T-helper 17 cell (primary cell): Measurements from ENCODE around the gene C4orf50. TPM values are rescaled to one million over a fixed set of nuclear protein-coding genes. Genes with fewer than 3 reads are reported as not detected.

ENCODE experiments used
- ATAC-seq: fragments of 150-1000 bp; cut with Tn5 transposase; 2 replicates; pipeline ENCODE4 v1.10.0; 2021; ENCODE audit warnings: mild to moderate bottlenecking, moderate library complexity
- DNase-seq, 3 donors: peaks; one replicate each; pipeline versions ENCODE4 v3.0.0 to v3.0.0-alpha.2; 2020 to 2021
- H3K9me3 ChIP-seq: one replicate; pipeline ENCODE4 v1.7.0; 2013; ENCODE audit warnings: low read length, mild to moderate bottlenecking; ENCODE audit not compliant: control insufficient read depth, poor library complexity, severe bottlenecking
- H3K27ac Mint-ChIP-seq: one replicate; pipeline ENCODE4 v1.8.0; 2022; ENCODE audit warnings: mild to moderate bottlenecking, moderate library complexity, mixed read lengths
- H3K27me3 Mint-ChIP-seq: one replicate; pipeline ENCODE4 v1.8.0; 2022; ENCODE audit warnings: mixed read lengths
- H3K36me3 Mint-ChIP-seq: one replicate; pipeline ENCODE4 v1.8.0; 2022; ENCODE audit warnings: low read depth, mixed read lengths
- H3K4me1 Mint-ChIP-seq: one replicate; pipeline ENCODE4 v1.8.0; 2022; ENCODE audit warnings: mild to moderate bottlenecking, mixed read lengths
- H3K4me3 Mint-ChIP-seq: one replicate; pipeline ENCODE4 v1.8.0; 2022; ENCODE audit warnings: mild to moderate bottlenecking, moderate library complexity, mixed read lengths
- total RNA-seq, 4 donors: library from RNA in 2 of 4; stranded (reverse) in 2 of 4; gene quantifications; one replicate each; pipeline ENCODE4 v1.2.3 and lab custom pipeline; 2022 to 2026

C4orf50 gene
- total RNA-seq, 2 donors from 2014 or later: 0.87 to 2.3 TPM

DNA sequence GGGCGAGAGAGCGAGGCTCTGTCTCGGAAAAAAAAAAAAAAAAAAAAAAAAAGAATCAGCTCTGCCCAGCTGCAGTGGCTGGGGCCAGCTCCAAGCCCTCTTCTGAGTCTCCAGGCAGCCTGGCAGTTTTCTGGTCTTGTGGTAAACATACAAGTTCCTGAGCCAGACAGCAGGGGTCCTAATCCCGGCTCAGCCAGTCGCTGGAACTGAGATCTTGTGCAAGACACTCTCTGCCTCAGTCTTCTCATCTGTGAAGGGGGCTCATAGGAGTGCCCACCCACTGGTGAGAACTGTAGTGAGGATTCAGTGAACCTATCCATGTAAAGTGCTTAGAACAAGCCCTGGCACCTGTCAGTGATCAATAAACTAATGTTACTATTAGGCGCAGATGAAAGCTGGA lies 41.8 kb downstream of the C4orf50 start:
- H3K27ac Mint-ChIP-seq: no peak overlapping the region
- DNase-seq: no peak

DNA sequence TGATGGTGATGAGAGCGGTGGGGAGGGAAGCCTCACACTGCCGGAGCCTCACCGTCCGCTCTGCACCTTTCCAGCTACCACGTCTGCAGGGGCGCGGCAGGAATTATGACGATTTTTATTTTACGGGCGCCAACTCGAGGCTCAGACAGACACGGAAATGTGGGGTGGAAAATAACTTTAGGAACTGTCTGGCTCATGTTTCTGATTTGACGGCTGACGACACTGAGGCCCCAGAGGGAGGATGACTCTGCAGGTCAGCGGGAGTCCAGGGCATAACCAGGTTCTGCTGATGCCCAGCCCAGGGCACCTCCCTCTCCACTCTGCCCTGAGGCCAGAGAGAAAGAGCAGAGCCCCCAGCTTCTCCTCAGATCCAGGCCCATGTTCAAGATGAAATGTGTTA lies 43.9 kb downstream of the C4orf50 start:
- Mint-ChIP-seq H3K36me3 (peaks cover 3% of the 10 kb centered on the region), H3K4me1 (peaks cover 2% of the 10 kb centered on the region), H3K27me3 (peaks cover 31% of the 10 kb centered on the region), H3K27ac (peak overlapping the region; percentile 4), H3K4me3 (no peak overlapping the region)
- no peak for DNase-seq
- H3K9me3 ChIP-seq: no peaks in the 10 kb centered on the region
- no peak for ATAC-seq

More for the DNA sequence above, 41.8 kb downstream of the C4orf50 start:
- Mint-ChIP-seq H3K4me1 (no peaks in the 10 kb centered on the region), H3K4me3 (no peak overlapping the region), H3K36me3 (peaks cover 2% of the 10 kb centered on the region), H3K27me3 (peaks cover 32% of the 10 kb centered on the region)
- H3K9me3 ChIP-seq: no peaks in the 10 kb centered on the region
- ATAC-seq: no peak

DNA sequence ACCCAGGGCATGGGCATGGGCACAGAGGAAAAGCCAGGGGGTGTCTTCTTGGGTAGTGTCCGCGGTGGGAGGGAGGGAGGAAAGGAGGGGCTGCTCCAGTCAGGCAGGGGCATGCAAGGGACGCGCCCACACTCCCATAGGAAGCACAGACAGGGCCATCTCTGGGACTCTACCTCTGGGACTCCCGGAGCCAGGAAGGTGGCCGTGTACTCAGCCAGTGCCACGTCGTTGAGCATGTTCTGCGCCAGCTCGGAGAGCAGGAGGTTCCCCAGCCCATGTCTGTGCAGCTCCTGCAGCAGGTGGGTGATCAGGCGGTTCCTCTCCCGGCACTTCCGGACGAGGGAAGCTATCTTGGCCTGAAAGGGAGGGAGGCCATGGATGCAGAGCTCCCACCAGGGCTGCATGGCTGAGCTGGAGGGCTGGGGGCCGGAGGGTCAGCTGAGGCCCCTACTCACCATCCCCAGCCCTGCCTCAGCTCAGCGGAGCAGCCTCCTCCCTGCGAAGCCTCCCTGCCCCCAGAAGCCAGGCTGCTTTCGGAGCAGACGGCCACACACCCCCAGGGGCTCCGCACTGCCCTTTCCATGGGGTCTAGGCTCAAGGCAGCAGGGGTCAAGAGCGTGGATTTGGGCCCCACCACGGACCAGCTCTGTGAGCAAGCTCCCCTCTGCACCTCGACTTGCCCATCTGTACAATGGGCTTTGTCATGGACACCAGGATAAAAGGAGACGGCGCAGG lies 44.6 kb downstream of the C4orf50 start:
- DNase-seq (no peak), ATAC-seq (no peak)
- no peak overlapping the region for H3K4me3 Mint-ChIP-seq
- peak overlapping the region; percentile 4 for H3K27ac Mint-ChIP-seq
- peaks cover 2% of the 10 kb centered on the region for H3K36me3 Mint-ChIP-seq
- no peaks in the 10 kb centered on the region for H3K9me3 ChIP-seq
- H3K27me3 Mint-ChIP-seq: peaks cover 28% of the 10 kb centered on the region
- peaks cover 2% of the 10 kb centered on the region for H3K4me1 Mint-ChIP-seq

DNA sequence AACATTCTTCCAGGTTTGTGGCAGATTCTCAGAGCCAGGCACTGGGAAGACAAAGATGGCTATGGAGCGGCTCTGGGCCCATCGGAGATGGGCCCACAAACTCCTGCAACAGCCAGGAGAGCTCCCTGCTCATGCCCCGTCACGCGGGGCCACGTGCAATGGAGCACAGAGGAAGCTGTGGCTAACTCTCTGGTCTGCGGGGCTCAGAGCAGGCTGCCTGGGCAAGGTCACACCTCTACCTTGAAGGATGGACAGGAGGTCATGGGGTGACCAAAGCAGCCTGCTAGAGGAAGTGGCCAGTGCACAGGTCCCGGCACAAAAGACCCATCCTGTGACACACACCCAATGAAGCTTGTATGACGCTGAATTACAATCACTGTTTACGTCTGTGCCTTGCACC lies 45.2 kb downstream of the C4orf50 start:
- H3K9me3 ChIP-seq: no peaks in the 10 kb centered on the region
- DNase-seq: no peak
- Mint-ChIP-seq H3K4me1 (peaks cover 2% of the 10 kb centered on the region), H3K27me3 (peaks cover 28% of the 10 kb centered on the region), H3K27ac (no peak overlapping the region), H3K4me3 (no peak overlapping the region), H3K36me3 (peaks cover 2% of the 10 kb centered on the region)
- no peak for ATAC-seq

DNA sequence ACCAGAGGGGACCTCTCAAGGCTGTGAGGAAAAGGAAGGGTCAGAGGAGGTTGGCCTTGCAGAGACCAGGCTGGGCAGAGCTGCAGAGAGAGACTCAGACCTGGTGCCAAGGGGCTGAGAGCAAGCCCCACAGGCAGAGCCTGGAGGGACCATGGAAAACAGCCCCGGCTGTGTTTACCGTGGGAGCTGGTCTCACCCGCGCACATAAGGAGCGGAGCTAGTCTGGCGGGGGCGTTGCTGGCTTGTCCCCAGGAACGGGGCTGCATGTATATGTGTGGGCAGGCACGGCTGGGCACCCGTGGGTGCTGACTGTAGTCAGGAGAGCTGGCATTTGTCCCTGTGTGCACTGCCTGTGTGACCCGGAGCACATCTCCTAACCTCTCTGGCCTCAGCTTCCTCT lies 45.7 kb downstream of the C4orf50 start:
- DNase-seq (no peak), ATAC-seq (no peak)
- no peak overlapping the region for H3K27ac Mint-ChIP-seq
- peaks cover 27% of the 10 kb centered on the region for H3K27me3 Mint-ChIP-seq
- H3K9me3 ChIP-seq: no peaks in the 10 kb centered on the region
- H3K4me3 Mint-ChIP-seq: no peak overlapping the region
- H3K36me3 Mint-ChIP-seq: peaks cover 2% of the 10 kb centered on the region
- peaks cover 2% of the 10 kb centered on the region for H3K4me1 Mint-ChIP-seq

DNA sequence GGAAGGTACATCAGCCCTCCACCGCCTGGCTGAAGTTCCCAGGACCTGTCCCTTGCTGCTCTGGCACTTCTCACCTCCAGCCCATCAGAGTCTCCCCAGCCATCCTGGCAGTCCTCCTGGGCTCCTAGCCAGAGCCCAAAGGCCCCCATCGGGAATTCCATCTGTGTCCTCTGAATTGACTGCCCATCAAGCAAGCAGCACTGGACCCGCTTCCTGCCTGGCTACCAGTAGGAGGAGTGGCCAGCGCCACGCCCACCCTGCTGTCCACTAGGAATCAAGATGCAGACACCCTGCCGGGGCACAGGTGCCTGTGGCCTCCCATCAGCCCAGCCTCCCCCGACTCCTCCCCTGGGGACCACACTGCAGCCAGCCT lies 47.2 kb downstream of the C4orf50 start:
- no peak for ATAC-seq
- H3K27ac Mint-ChIP-seq: no peak overlapping the region
- no peak overlapping the region for H3K4me3 Mint-ChIP-seq
- H3K4me1 Mint-ChIP-seq: peaks cover 2% of the 10 kb centered on the region
- no peak for DNase-seq
- no peaks in the 10 kb centered on the region for H3K9me3 ChIP-seq
- H3K27me3 Mint-ChIP-seq: peaks cover 27% of the 10 kb centered on the region
- H3K36me3 Mint-ChIP-seq: peaks cover 2% of the 10 kb centered on the region

DNA sequence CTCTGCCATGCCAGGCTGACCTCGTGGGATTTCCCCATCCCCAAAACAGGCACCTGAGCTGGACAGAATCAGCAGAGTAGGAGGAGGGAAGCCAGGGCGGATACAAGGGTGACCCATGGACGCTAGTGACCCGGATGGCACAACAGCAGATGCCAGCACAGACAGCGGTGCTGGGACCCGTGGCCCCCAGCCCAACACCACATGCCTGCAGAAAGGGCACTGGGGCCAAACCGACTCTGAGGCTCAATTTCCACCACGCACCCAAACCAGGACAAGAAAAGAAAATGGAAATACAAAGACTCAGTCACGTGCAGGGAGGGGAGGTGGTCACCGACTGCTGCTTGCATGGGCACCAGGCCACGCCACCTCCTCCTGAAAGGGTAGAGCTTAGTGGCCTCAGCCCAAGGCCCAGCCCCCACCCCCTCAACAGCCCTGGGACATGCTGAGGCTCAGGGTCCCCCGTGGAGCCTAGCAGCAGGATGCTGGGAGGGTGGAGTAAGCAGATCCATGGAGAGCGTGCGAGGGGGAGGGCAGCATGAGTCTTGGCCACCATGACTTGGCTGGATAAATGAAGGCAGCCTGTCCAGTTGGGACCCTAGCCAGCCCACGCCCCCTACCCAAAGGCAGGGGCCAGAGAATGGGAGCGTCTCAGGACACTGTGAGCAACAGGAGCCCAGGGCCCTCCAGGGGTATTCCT lies 47.7 kb downstream of the C4orf50 start:
- H3K27me3 Mint-ChIP-seq: peaks cover 27% of the 10 kb centered on the region
- H3K9me3 ChIP-seq: no peaks in the 10 kb centered on the region
- H3K27ac Mint-ChIP-seq: no peak overlapping the region
- H3K4me1 Mint-ChIP-seq: peaks cover 2% of the 10 kb centered on the region
- DNase-seq (no peak), ATAC-seq (no peak)
- peaks cover 2% of the 10 kb centered on the region for H3K36me3 Mint-ChIP-seq
- no peak overlapping the region for H3K4me3 Mint-ChIP-seq

DNA sequence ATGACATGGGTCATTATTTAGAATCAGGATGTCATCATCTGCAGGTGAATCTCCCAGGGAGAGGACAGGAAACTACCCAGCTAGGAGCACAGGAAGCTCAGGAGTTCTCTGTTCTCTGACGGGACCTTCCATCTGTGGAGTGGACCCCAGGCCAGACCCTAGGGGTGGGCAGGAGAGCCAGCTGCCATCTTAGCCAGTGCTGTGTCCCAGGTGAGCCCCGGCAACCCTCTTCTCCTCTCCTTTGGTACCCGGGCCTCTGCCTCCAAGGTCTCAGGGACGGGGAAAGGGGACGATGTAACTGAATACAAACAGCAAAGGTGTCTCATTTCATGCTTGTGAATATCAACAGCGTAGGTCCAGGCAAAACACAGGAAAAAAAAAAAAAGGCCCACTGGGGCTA lies 48.5 kb downstream of the C4orf50 start:
- H3K4me3 Mint-ChIP-seq: no peak overlapping the region
- no peak for DNase-seq
- ATAC-seq: no peak
- peaks cover 2% of the 10 kb centered on the region for H3K36me3 Mint-ChIP-seq
- H3K27me3 Mint-ChIP-seq: peaks cover 27% of the 10 kb centered on the region
- no peaks in the 10 kb centered on the region for H3K9me3 ChIP-seq
- no peak overlapping the region for H3K27ac Mint-ChIP-seq
- H3K4me1 Mint-ChIP-seq: peaks cover 2% of the 10 kb centered on the region

DNA sequence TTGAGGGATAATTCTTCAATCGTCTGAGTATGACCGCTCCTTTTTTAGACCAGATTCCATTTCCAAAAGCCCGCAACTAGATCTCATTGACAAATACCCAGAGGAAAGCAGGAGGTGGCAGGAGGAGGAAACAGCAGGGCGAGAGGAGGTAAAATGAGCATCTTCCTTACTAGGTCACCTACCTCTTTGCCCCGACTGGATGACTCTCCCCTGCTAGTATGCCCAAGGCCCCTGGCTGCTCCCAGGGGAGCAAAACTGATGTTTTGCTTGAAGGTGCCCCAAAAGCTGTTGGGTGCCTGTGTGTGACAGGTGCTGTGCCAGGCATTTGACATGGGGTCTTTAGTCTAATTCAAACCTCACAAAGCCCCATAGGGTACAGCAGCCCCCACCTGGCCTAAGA lies 48.9 kb downstream of the C4orf50 start:
- Mint-ChIP-seq H3K27me3 (peaks cover 24% of the 10 kb centered on the region), H3K4me1 (peaks cover 2% of the 10 kb centered on the region), H3K27ac (no peak overlapping the region), H3K4me3 (no peak overlapping the region), H3K36me3 (peaks cover 2% of the 10 kb centered on the region)
- DNase-seq: no peak
- no peaks in the 10 kb centered on the region for H3K9me3 ChIP-seq
- no peak for ATAC-seq

DNA sequence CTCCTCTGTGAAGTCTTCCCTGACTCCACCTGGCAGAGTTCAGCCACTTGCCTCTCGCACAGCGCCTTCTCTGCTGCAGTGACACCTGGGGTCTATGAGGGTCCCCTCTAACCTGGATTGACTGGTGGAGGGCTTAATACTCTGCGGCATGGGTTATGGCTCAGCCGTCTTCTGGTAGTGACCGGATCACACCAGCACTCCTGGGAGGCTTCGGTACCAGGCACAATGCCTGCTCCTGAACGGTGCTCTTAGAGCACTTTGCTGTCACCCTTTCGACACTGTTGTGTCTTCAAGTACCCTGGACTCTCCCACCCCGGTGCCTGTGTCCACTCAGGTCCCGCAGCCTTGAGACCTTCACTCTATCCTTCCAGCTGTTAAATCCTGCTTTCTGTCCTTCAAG lies 50.0 kb downstream of the C4orf50 start:
- no peak overlapping the region for H3K4me3 Mint-ChIP-seq
- H3K27me3 Mint-ChIP-seq: peaks cover 28% of the 10 kb centered on the region
- H3K9me3 ChIP-seq: no peaks in the 10 kb centered on the region
- H3K4me1 Mint-ChIP-seq: peaks cover 2% of the 10 kb centered on the region
- H3K36me3 Mint-ChIP-seq: peaks cover 2% of the 10 kb centered on the region
- no peak overlapping the region for H3K27ac Mint-ChIP-seq
- ATAC-seq (no peak), DNase-seq (no peak)

DNA sequence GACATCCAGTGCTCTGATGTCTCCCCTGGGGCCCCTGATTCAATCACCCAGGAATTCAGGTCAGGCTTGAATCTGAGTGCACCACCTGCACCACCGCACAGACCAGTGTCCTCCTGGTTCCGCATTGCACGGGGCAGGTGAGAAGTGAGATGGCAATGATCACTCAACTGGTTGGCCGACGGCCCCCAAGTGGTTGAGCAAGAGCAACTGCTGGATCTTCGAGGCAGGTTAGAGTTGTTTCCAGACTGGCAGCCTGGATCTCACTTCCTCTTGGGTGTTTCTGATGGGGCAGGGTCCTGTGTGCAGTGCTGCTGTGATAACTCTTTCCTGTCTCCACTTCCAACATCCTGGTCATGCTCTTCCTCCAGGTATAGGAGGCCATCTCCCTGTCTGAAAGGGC lies 50.4 kb downstream of the C4orf50 start:
- H3K27ac Mint-ChIP-seq: no peak overlapping the region
- ATAC-seq: no peak
- peaks cover 2% of the 10 kb centered on the region for H3K36me3 Mint-ChIP-seq
- H3K27me3 Mint-ChIP-seq: peaks cover 28% of the 10 kb centered on the region
- no peak for DNase-seq
- H3K4me1 Mint-ChIP-seq: peaks cover 2% of the 10 kb centered on the region
- no peak overlapping the region for H3K4me3 Mint-ChIP-seq
- H3K9me3 ChIP-seq: no peaks in the 10 kb centered on the region

DNA sequence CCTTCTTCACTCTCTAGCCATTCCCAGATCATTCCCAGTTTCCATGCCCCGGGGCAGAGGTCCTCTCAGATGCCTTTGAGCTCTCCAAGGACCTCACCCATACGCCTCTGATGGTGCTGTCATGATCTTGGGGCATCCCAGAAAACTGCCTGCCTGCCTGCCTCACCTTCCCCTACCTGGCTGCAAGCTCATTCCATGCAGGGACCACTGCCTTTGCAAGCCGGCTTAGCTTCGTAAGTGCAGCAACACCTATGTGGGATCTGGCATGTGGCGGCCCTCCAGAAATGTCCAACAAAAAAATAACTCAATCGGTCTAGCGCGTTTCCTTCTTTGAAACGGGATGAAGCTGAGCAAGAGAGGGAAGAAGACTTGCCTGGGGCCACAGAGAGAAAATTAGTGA lies 53.0 kb downstream of the C4orf50 start:
- ATAC-seq (no peak), DNase-seq (no peak)
- Mint-ChIP-seq H3K36me3 (no peaks in the 10 kb centered on the region), H3K4me1 (peaks cover 1% of the 10 kb centered on the region), H3K27ac (no peak overlapping the region), H3K4me3 (no peak overlapping the region), H3K27me3 (peaks cover 28% of the 10 kb centered on the region)
- H3K9me3 ChIP-seq: no peaks in the 10 kb centered on the region

DNA sequence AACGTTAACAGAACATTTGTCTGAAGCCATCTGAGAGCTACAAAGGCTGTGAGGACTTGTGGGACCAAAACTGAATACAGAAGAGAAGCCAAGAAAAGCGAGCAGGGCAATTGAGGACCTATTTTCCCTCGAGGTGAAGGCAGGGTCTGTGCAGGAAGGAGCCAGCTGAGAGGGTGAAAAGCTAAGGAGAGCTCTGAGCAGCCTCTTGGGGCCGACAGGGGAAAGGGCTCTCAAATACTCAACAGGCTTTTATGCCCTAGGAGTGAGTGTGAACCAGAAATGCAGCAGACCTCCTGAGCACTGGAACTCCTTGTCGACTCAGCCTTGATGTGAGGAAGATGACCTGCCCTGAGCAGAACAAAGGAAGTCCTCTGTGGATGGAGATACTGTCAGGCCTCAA lies 54.2 kb downstream of the C4orf50 start:
- H3K9me3 ChIP-seq: no peaks in the 10 kb centered on the region
- DNase-seq: no peak
- Mint-ChIP-seq H3K4me1 (no peaks in the 10 kb centered on the region), H3K36me3 (no peaks in the 10 kb centered on the region), H3K27me3 (peaks cover 21% of the 10 kb centered on the region), H3K27ac (no peak overlapping the region), H3K4me3 (no peak overlapping the region)
- ATAC-seq: no peak

DNA sequence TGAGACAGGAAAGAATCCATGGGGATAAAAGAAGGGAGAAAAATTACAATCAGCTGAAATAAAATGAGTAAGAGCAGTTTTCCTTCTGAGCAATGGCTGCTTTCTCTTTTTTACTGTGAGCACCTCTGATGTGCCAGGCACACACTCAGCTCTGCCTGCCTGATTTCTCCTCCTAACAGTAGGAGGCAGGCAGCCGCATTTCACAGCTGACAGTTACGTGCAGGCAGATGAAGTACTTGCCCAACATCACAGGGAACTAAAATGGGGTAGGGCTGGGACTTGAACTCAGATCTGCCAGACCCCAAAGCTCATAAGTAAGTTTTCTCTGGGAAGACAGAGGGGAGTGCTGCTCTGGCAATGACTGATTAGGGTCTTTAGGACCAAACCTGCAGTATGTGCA lies 54.6 kb downstream of the C4orf50 start:
- H3K27ac Mint-ChIP-seq: no peak overlapping the region
- H3K9me3 ChIP-seq: no peaks in the 10 kb centered on the region
- H3K4me3 Mint-ChIP-seq: no peak overlapping the region
- no peaks in the 10 kb centered on the region for H3K4me1 Mint-ChIP-seq
- peaks cover 17% of the 10 kb centered on the region for H3K27me3 Mint-ChIP-seq
- DNase-seq (no peak), ATAC-seq (no peak)
- no peaks in the 10 kb centered on the region for H3K36me3 Mint-ChIP-seq
